ENCODE measurements around the gene CTSE.

Gene CTSE

GRCh38 chr1:205969229-205969628 is 54.5 kb downstream of the CTSE start:
- no peak for DNase-seq

DNA sequence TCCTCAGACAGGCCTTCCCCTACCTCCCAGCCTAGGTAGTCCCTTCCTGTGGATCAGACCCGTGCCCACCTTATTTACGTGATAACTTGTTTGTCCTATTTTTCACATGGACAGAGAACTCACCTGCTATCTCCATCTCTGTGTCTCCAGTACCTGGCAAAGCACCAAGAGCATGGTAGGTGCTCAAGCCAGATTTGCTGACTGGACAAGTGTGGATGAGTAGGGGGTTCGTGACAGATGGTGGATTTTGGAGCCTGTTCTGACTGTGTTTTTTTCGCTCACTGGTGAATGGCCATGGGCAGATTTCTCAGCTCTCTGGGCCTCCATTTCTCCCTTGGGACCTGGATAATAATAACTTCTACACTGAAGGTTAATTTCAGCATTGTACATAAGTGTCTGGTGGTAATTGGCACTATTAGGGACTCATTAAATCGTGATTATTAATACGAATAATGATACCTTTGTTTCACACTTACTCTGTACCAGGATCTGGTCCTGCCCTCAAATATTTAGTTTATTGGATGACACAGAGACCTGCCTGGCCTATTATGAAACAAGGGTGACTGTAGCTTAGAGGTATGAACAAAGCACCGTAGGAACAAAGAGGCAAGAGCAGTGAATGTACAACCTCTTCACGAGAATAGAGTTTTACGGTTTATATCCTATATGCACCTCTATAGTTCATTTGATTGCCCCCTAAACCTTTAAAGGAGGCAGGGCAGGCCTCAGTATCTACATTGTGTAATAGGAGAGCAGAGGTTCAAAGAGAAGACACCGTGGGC is 56.0 kb downstream of the CTSE start:
- no peak for DNase-seq

GRCh38 chr1:205965036-205965884 is 58.4 kb downstream of the CTSE start:
- DNase-seq, result no peak

GRCh38 chr1:205963352-205964155 is 60.1 kb downstream of the CTSE start:
- peak; percentile 83 to 96 (median 91) for DNase-seq

DNA sequence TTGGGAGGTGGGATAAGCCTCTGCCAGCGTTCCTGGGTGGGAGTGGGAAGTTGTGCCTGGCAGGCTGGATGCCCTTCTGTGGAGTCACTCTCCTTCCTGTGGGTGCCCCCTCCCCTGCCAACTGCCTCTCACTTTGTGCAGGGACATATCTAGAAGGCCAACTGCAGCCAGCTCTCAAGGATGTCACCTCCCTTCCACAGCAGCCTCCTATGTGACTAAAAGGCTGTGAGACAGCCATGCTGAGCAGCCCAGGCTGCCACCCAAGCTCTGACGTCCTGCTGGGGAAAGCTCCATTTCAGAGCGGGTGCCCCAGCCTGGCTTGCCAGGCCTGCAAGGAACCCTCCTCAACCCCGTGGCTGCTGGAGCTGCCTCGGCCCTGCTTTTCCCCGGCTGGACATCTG is 60.9 kb downstream of the CTSE start:
- DNase-seq, result no peak

GRCh38 chr1:205961991-205962820 is 61.5 kb downstream of the CTSE start:
- peak in 1 of 3 donors; percentile 41 for DNase-seq

DNA sequence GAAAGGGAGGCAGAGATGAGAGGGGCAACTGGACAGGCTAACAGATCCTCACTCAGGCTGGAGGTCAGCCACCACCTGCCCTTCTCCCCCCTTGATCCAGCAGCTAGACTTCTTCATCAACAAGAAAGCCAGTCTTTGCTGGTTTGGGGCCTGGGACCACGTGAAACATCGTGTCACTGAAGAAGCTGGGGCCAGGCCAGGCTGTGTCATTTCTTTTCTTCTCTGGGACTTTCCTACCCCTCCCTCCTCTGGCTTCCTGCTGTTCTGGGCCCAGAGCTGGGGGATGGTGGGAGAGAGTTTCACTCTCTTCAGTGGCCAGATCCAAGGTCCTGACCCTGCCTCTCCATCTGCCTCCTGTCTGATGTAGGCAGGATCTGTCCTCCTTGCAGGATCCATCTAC is 62.3 kb downstream of the CTSE start:
- peak; percentile 87 to 90 (median 89) for DNase-seq

- no peak for DNase-seq
Measured at GRCh38 chr1:205959789-205960188, 63.9 kb downstream of the CTSE start.

All from suppressor macrophage treated with lipopolysaccharide for 1 hour (primary cell).